8988T (cell line): ENCODE data around the gene MEF2D.

ENCODE experiments used
- DNase-seq: peaks from one replicate; pipeline ENCODE4 v3.0.0; 2011

Gene MEF2D

DNA sequence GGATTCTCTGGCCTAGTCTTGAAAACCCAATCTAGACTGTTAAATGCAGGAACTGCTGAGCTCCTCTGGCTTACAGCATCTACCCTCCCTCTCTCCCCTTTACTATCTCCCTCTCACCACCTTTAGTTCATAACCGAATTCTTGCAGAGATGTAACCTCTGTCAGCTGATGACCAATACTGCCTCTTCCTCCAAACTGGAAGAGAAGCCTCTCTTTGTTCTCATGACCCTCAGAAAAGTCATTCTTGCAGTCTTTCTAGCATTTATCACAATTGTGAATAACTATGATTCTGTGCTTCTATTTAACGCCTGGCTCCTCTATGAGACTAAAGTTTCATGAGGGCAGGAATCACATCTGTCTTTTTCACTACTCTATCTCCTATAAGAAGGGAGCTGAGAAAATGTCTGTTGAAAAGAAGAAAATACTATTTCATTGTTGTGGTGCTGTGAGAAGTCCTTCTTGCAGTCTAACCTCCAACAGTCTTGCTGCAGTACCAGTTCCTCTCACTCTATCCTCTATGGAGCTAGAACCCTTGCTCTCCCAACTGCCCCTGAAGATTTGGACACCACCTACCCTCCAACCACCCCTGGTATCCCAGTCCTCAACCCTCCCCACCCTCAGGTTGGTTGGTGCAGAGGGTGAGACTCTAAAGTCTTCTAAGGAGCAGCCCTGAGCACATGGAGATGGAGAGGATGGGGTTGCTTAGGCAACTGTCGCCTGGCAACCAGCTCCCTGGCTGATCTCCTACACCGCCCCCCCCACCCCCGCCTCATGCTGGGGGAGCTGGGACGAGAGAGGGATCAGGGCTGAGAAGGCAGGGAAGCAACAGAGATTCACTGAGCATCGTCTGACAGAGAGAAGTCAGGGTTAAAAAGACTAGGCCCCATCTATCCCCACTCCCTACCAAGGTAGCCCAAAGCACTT lies 13.9 kb downstream of the MEF2D start:
- no peak for DNase-seq

DNA sequence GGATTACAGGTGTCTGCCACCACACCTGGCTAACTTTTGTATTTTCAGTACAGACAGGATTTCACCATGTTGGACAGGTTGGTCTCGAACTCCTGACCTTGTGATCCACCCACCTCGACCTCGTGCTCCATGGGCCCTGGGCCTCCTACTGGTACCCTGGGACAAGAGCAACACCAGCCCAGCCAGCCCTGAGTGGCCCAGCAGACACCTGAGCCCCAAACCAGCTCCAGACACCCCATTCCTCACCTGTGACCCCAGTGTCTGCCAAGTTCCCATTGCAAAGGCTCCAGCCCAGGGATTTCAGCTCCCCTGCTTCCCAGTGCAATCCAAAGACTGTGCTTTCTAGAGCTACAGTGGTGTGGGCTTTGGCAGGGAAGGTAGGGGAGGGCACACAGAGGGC lies 14.6 kb downstream of the MEF2D start:
- no peak for DNase-seq

GRCh38 chr1:156484480-156485058 lies 16.0 kb downstream of the MEF2D start:
- no peak for DNase-seq

DNA sequence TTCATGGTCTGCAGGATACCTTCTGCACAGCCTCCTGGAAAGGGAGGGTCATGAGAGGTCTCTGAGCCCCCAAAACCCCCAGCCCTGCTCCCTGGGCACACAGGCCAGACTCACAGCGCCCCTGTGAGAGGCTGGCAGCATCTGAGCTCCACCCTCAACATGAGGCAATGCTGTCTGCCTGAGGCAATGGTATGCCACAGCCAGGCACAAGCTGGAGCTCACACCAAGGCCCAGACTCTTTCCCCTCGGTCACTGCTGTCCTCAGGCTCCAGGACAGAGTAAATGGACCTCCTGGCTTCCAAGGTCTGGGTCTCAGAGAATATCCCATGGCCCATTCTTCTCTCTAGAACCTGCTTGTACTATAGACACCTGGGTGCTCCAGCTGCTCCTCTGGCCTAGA lies 17.2 kb downstream of the MEF2D start:
- DNase-seq = no peak

- DNase-seq = no peak
Measured at GRCh38 chr1:156482276-156482675, 18.3 kb downstream of the MEF2D start.

DNA sequence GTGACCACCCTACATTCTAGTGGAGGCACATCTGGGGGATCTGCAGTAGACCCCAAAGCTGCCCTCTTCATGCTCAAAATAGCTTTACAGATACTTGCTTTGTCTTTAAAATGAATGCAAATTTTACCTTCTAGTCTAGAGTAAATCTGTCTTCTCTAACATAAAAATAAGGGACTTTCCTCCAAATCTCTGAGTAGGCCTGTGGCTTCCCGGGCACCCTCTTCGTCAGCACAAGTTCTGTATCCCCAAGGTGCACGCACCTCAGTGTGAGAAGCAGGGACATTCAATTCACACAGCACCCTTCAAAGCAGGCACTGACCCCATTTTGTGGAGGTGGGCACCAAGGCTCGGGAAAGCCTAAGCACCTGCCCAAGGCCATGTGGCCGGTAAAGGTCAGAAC lies 19.0 kb downstream of the MEF2D start:
- DNase-seq = no peak

DNA sequence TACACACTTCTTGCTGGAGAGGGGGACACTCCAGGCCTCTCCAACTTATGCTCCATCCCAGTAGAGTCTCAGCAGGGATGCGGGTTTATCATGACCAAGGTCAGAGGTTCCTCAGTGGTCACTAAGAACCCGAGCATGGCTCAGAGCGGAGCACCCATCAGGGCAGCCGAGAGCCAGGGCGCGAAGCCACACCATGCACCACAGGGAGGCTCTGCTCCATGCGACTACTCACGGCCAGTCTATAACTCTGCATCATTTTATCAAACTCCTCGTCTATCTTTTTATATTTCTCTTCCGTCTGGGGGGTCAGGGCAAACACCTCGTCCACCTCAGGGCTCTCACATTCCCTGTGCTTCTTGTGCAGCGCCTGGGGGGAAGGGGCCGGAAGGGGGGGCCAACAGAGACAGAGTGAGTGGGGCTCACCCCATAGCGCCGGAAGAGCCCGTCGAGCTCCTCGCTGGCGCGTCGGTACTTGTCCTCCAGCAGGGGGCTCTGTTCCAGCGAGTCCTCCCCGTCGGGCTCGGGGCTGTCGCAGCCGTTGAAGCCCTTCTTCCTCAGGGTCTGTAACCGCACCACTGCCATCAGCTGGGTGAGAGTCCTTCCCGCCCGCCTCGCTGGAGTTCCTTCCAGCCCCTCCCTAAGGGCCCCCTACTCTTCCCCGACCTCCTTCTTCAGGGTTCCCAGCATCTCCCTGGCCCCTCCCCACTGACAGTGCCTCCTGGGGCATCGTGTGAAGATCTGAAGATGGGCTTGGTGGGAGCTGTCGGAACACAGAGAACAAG lies 20.0 kb downstream of the MEF2D start:
- peak; percentile 92 for DNase-seq

DNA sequence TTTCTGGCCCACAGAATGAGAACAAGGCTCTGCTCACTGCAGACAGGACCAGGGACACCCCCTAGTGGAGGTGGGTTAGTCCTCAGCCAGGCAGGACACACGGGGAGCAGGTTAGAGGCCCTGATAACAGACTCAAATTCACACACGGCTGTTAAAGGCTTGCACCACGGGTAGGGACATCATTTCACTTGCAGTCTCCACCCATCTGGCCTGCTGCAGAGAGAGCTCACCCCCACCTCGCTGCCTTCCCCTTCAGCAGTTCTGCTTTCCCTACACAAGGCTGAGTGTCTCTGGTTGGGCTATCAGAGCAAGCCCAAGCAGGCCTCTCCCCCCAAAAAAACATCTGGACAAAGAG lies 20.6 kb downstream of the MEF2D start:
- no peak for DNase-seq

DNA sequence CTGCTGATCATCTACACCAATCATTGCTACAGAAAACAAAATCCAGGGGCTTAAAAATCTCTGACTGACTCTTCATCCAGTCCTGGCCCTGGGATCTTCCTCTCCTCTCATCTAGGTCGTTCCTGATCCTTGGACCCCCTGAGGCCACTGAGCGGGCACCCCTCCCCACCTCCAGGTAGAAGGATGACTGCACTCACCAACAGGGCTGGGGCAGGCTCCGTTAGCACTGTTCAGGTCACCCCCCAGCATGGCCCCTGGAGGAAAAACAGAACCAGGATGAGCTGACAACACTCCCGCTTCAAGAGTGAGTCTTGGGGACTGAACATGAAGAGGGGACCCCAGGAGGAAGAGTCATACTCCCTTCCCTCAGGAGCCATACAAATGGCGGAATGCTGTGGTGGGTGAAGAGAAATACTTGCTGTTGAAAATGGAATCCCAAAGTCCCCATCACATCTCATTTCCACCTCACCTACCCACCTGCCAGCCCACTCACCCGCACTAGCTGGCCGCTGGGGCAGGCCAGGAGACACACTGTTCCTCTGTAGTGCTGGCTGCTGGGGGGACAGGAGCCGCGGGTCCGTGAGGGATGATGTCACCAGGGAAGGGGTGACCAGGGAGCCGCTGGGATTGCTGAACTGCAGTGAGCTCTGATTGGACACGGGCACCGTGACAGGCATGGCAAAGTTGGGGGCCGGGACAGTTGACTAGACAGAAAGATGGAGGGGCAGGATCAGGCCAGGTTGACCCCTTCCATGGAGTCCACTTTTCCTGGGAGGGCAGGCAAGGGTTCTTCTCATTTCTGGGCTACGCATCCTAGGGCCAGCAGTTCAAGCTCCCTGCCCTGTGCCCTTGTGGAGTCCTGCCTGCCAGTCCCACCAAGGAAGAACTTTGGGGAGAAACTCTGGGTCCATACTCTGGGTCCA lies 21.2 kb downstream of the MEF2D start:
- no peak for DNase-seq

DNA sequence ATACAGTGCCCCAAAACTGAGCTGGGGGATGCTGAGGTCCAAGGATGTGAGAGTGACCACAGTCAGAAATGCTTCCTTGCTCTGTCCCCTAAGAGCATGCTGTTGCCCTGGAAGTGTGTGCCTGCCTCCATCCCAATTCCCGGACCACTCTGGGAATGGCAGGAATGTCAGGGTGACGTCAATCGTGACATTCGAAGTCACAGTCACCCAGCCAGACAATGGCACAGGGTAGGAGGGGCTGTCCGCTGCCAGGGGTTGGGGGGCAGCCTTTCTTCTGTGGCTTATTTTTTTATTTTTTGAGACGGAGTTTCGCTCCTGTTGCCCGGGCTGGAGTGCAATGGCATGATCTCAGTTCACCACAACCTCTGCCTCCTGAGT lies 22.3 kb downstream of the MEF2D start:
- no peak for DNase-seq

DNA sequence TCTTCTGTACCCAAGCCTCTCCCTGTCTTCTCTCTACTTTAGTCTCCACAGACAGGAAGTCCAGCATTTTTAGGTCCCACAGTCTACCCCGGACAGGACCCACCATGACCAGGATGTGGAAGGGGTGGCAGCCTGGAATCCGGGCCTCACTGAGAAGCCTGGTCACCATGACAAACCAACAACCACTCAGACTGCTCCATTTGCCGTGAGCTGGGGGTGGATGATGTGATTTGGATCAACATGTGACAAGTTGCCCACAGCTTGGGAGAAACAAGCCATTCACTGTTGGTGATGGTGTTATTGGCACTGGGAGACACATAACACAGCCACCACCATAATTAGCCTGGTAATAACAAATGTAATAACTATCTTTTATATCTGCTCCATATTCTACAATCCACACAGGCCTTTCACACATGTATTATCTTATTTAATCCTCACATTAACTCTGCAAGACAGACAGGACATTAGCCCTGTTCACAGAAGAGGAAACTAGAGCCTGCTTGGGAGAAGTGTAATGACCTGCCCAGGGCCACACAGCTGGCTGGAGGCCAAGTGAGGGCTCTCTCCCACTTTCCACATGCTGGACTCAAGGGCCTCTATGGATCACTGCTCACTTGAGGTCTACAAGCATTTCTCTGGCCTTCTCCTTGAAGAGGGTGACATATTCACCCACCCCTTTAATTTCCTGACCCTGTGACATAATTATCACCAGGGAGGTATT lies 22.9 kb downstream of the MEF2D start:
- no peak for DNase-seq

DNA sequence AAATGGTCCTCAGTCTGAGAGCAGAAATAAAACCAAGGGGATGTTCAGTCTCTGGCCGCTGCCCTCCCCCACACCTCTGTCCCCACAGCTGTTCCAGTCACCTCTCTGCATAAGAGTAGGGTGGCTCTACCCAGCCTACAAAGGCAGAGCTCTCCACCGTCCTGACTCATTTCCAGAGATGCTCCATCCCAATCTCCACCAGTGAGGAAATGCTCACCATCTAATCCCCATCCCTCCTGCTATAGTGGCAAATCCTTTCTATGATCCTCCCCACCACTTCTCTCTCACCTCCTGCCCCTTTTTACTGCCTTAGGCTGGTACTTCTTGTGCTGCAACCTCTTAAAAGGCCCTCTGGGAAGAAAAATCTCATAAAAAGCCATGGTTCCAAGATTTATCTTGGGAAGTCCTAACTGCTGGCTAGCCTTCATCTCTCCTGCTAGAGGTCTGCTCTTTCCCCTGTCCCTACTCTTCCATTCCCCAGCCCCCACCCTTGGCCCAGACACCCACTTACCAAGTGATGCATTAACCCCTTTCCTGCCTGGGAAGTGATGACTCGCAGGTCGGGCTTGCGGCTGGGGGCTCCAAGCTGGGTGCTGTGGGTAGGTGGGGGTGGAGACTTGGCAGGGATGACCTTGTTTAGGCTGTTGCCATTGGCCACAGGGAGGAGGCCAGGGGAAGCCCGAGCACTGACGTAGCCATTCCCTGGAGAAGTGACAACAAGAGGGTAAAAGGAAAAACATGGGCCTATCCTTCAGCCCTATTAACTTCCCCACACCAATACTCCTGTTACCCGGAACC lies 23.9 kb downstream of the MEF2D start:
- DNase-seq = no peak

DNA sequence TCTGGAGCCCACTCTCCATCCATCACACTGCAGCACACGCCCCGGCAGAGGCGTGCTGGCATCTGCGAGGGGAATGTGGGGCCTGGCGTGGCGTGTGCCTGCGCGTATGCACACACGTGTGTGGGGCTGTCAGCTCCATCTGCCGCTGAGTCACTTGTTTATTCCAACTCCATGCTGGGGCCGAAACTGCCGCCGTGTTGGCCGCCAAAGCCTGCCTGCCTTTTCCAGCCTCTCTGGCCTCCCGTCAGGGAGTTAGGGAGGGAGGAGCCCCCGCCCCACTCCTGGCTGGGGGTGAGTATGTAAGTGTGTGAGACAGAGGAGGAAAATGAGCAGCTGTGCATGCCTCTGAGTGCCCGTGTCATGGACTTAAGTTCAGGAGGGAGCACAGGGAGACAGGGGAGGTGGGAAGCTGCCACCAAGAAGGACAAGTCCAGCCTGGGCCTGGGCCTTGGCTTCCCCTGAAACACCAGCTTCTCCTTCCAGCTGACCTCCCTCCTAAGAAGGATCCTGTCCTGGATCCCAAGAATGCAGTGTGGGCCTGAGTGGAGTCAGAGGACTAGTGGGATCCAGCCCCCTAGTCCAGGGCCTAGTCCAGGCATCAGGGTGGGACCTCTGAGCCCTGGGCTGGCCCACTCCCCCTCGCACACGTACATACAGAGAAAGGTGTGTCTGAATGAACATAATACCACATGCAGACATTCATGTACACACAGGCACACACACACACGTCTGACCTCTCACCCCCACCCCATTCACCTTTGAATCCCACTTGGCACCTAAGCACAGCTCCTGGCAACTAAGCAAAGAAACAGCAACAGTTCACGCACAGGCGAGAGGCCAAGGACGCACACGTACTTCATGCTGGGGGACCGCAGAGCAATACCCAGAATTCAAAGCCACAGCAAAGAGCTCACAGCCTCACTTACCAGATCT lies 24.7 kb downstream of the MEF2D start:
- DNase-seq = no peak

DNA sequence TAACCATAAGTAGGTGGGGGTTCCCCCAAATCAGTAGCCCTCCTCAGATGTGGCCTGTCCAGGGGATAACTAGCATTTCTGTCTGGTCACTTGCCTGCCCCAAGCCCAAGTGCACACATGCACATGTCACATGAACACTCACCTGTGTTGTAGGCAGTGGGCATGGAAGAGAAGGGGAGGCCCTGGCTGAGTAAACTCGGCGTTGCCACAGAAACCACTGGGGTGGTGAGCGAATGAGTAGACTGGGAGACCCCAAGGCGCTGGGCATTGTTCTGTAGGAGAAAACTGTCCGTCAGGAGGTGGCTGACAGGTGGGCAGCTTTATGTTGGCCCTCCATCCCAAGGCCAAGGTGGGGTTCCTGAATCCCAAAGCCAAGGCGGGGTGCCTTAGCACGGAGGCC lies 25.6 kb downstream of the MEF2D start:
- no peak for DNase-seq

DNA sequence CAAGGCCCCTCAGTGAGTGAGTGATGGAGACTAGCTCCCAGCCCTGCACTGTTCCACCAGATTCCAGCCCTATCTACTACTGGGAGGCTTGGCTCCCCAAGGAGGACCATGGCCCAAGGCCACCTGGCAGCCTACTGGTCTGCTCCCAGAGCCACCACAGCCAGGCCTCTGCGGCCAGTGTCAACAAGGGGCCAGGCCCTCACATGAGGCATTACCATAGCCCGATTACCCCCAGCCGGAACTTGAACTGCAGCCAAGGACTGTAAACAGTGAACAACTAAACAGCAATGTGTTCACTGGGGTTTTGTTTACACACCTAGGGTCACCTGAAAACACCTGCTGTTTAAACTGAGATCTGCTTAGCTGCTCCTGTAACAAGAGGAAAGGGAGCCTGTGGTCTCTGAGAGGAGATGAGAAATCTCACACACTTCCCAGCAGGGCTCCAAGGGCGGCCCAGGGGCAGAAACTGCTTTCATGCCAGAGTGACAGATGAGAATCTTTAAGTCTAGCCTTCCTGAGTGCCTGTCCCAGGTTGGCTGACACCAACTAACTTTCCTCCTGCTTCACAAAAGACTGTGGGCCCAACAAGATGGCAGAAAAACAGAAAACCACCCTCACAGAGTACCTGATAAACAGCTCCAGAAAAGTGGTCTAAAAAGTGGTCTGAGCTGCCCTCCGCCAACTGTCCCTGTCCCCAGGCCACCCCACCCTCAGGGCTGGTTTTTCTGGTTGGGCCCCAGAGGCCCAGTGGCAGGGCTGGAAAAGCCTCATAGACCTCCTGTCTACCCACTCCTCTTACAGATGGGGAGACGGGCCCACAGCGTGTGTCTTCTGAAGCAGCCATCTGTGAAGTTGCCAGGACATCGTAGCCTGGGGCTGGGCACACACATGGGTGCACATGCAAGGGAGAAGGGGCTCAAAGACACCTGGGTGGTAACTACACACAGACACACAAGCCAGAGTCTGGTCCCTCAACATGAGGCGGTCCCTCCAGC lies 28.8 kb downstream of the MEF2D start:
- no peak for DNase-seq

- no peak for DNase-seq
Measured at GRCh38 chr1:156470473-156470872, 30.1 kb downstream of the MEF2D start.

- no peak for DNase-seq
Measured at GRCh38 chr1:156468693-156469345, 31.8 kb downstream of the MEF2D start.

GRCh38 chr1:156467906-156468305 lies 32.7 kb downstream of the MEF2D start:
- no peak for DNase-seq
